WTC11 (cell line): ENCODE data around the gene PTPN3.

Source experiments
- CREB1 ChIP-seq: sonication (generic); formaldehyde crosslinking; IDR thresholded peaks from 2 replicates; pipeline ENCODE4 v1.8.0; 2023; ENCODE audit warnings: mild to moderate bottlenecking, missing genetic modification reagents
- CTCF ChIP-seq: fragments of 200-600 bp; IDR thresholded peaks from 2 replicates; pipeline ENCODE4 v1.8.0; 2022; ENCODE audit warnings: antibody characterized with exemption
- ESRRA ChIP-seq: sonication (generic); formaldehyde crosslinking; IDR thresholded peaks from 2 replicates; pipeline ENCODE4 v1.8.1; 2022; ENCODE audit warnings: mild to moderate bottlenecking, missing genetic modification reagents, borderline replicate concordance
- GABPB1 ChIP-seq: sonication (generic); formaldehyde crosslinking; IDR thresholded peaks from 2 replicates; pipeline ENCODE4 v1.8.1; 2023; ENCODE audit warnings: mild to moderate bottlenecking, missing genetic modification reagents
- HMGA2 ChIP-seq: fragments of 250-450 bp; sonication (Bioruptor Pico); IDR thresholded peaks from 2 replicates; pipeline ENCODE4 v1.4.0; 2021; ENCODE audit warnings: mild to moderate bottlenecking, moderate library complexity
- IRF2 ChIP-seq: sonication (generic); formaldehyde crosslinking; IDR thresholded peaks from 2 replicates; pipeline ENCODE4 v1.8.0; 2022; ENCODE audit warnings: low read depth, missing genetic modification reagents, borderline replicate concordance
- NR1H2 ChIP-seq: sonication (generic); formaldehyde crosslinking; IDR thresholded peaks from 2 replicates; pipeline ENCODE4 v1.9.0; 2021; ENCODE audit warnings: mild to moderate bottlenecking, moderate library complexity, missing genetic modification reagents
- SMAD3 ChIP-seq: sonication (generic); formaldehyde crosslinking; IDR thresholded peaks from 2 replicates; pipeline ENCODE4 v1.8.0; 2022; ENCODE audit warnings: missing genetic modification reagents, mild to moderate bottlenecking, borderline replicate concordance
- ZNF121 ChIP-seq: sonication (generic); formaldehyde crosslinking; IDR thresholded peaks from 2 replicates; pipeline ENCODE4 v1.8.0; 2023; ENCODE audit warnings: missing genetic modification reagents

DNA sequence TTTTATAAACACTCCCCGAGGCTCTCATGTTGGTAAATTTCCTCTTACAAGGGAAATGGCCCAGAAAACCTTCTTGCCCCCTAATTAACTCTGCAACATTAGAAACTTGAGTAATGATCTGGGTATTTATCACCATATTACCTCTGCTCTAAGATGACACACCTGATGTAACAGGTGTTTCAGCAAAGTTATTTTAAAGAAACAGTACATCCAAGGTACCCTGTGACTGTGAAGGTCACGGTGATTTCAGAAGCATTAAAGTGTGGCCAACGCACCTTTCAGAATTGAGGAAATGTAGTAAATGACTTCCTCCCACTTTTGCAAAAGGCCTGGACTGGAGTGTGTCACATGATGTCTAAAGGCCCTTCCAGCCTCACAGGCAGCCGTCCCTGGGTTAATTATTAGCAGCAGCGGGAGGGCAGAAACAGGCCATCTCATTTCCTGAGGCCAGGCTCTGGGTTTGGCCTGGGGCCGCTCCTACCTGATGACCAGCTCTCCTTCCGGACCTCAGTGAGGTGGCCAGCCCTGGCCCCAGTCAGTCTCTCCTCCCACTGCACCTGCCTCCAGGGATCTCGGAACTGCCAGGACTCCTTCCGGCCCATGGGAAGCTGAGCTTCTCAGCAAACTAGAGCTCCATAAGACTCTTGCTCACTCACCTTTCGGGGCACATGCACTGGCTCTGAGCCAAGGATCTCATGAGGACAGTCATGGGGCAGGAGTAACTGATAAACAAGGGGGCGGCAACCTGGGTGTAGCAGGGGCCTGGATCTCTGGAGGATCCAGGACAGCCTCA is 20.7 kb downstream of the PTPN3 start:
- TF ChIP-seq CTCF = no peak
- peak; percentile 55; the same call in 1 of the 2 replicates for TF ChIP-seq GABPB1 (CRISPR knock-in tag)
- TF ChIP-seq SMAD3 (CRISPR knock-in tag) = no peak
- TF ChIP-seq ZNF121 (CRISPR knock-in tag) = no peak
- TF ChIP-seq HMGA2 = no peak
- TF ChIP-seq ESRRA (CRISPR knock-in tag) = no peak
- no peak for TF ChIP-seq NR1H2 (CRISPR knock-in tag)
- TF ChIP-seq IRF2 (CRISPR knock-in tag) = no peak
- TF ChIP-seq CREB1 (CRISPR knock-in tag) = no peak
